PC-9 (cell line): ENCODE results near the gene ANXA6. TPM values are rescaled to one million over a fixed set of nuclear protein-coding genes. Genes with fewer than 3 reads are reported as not detected.

Source experiments
- BruUV-seq: library from RNA; stranded (reverse); fragments of 400-500 nt; replicated peaks from 2 replicates; lab custom pipeline; 2021; lab: Mats Ljungman, UMichigan
- CTCF ChIA-PET: fragments of 300-600 bp; sonication (Branson Sonifier 250); formaldehyde crosslinking; loops from one replicate; lab custom pipeline; 2022; ENCODE audit warnings: antibody characterized with exemption; lab: Charles Lee
- POLR2A ChIA-PET: fragments of 300-600 bp; sonication (Branson Sonifier 250); formaldehyde crosslinking; loops from one replicate; lab custom pipeline; 2022; ENCODE audit warnings: antibody characterized with exemption; ENCODE audit not compliant: unreplicated experiment; lab: Charles Lee
- DNase-seq, 2 experiments: peaks; one replicate each; pipeline versions ENCODE4 v3.0.0 to v3.0.0-alpha.2; 2015 to 2022; ENCODE audit warnings: mixed read lengths in 1 of 2
- H2AFZ ChIP-seq: fragments of 200-600 bp; sonication (generic); 2 replicates; pipeline ENCODE4 v1.8.1; 2017; ENCODE audit warnings: antibody characterized with exemption
- H3F3A ChIP-seq: fragments of 200-600 bp; sonication (generic); 2 replicates; pipeline ENCODE4 v1.8.1; 2017; ENCODE audit warnings: antibody characterized with exemption, mild to moderate bottlenecking, low read depth; ENCODE audit not compliant: insufficient read depth
- H3K27ac ChIP-seq: fragments of 200-600 bp; sonication (generic); 2 replicates; pipeline ENCODE4 v1.6.1; 2016; ENCODE audit warnings: mixed run types
- H3K27me3 ChIP-seq: fragments of 200-600 bp; sonication (generic); 2 replicates; pipeline ENCODE4 v1.6.1; 2016; ENCODE audit warnings: low read depth, mixed run types; ENCODE audit not compliant: insufficient read depth
- H3K36me3 ChIP-seq: fragments of 200-600 bp; sonication (generic); 2 replicates; pipeline ENCODE4 v1.6.1; 2016; ENCODE audit warnings: low read depth, mixed run types
- H3K4me1 ChIP-seq: fragments of 200-600 bp; sonication (generic); replicated peaks from 2 replicates; pipeline ENCODE4 v1.6.1; 2016; ENCODE audit warnings: mixed run types; ENCODE audit not compliant: insufficient read depth
- H3K4me2 ChIP-seq: fragments of 200-600 bp; sonication (generic); 2 replicates; pipeline ENCODE4 v1.6.1; 2017; ENCODE audit warnings: mixed run types
- H3K4me3 ChIP-seq: fragments of 200-600 bp; sonication (generic); 2 replicates; pipeline ENCODE4 v1.6.1; 2016; ENCODE audit warnings: mixed run types
- H3K79me2 ChIP-seq: fragments of 200-600 bp; sonication (generic); 2 replicates; pipeline ENCODE4 v1.6.1; 2017; ENCODE audit warnings: low read depth, mixed run types
- H3K9me2 ChIP-seq: fragments of 200-600 bp; sonication (generic); 2 replicates; pipeline ENCODE4 v1.8.1; 2017; ENCODE audit warnings: mild to moderate bottlenecking; ENCODE audit not compliant: insufficient read depth
- H3K9me3 ChIP-seq: fragments of 200-600 bp; sonication (generic); 2 replicates; pipeline ENCODE4 v1.8.1; 2016; ENCODE audit warnings: low read depth; ENCODE audit not compliant: insufficient read depth
- H4K20me1 ChIP-seq: fragments of 200-600 bp; sonication (generic); 2 replicates; pipeline ENCODE4 v1.8.1; 2017; ENCODE audit not compliant: insufficient read depth
- CTCF ChIP-seq: fragments of 200-600 bp; sonication (generic); conservative IDR thresholded peaks from 2 replicates; pipeline ENCODE4 v1.6.1; 2017; ENCODE audit warnings: mixed run types, antibody characterized with exemption, mild to moderate bottlenecking, moderate library complexity
- EZH2 ChIP-seq: fragments of 200-600 bp; sonication (generic); IDR thresholded peaks from 2 replicates; pipeline ENCODE4 v1.8.0; 2017; ENCODE audit warnings: antibody characterized with exemption, low read depth
- intact Hi-C: fragments of 100-400 bp; cut with micrococcal nuclease; formaldehyde crosslinking; loops from one replicate; pipeline ENCODE4 v1.10.0; 2022; ENCODE audit not compliant: unreplicated experiment
- total RNA-seq: library from RNA; stranded (reverse); gene quantifications from 2 replicates; pipeline ENCODE4 v1.2.3, GENCODE V29; 2021

ANXA6 gene
- total RNA-seq, 1 experiment from 2014 or later: 22.4 TPM

- BruUV-seq: no TSS peak
- Histone ChIP-seq H3K27me3 (no peaks in the 10 kb centered on the region), H3K4me3 (no peak overlapping the region), H3K9me3 (no peaks in the 10 kb centered on the region), H2AFZ (no peak overlapping the region), H3K79me2 (no peaks in the 10 kb centered on the region), H3K27ac (no peak overlapping the region), H3K4me1 (no peaks in the 10 kb centered on the region), H3K36me3 (no peaks in the 10 kb centered on the region), H4K20me1 (no peaks in the 10 kb centered on the region), H3F3A (no peaks in the 10 kb centered on the region), H3K4me2 (no peak overlapping the region), H3K9me2 (no peaks in the 10 kb centered on the region)
- TF ChIP-seq EZH2: no peak
- TF ChIP-seq CTCF: no peak
- no peak for DNase-seq
- POLR2A ChIA-PET: interaction anchor here (0.6 kb wide), 1 partner anchor 9 kb away, joined by 3 read pairs; no protein-coding TSS in a partner anchor
- intact Hi-C loops: no loop called here
- CTCF ChIA-PET: no interaction called here
Measured at GRCh38 chr5:151144922-151145321, 12.7 kb downstream of the ANXA6 start.

GRCh38 chr5:151144275-151144674 lies 13.3 kb downstream of the ANXA6 start:
- BruUV-seq: no TSS peak
- Histone ChIP-seq H3K4me2 (no peak overlapping the region), H3K36me3 (no peaks in the 10 kb centered on the region), H3F3A (no peaks in the 10 kb centered on the region), H3K79me2 (no peaks in the 10 kb centered on the region), H3K4me1 (no peaks in the 10 kb centered on the region), H2AFZ (no peak overlapping the region), H4K20me1 (no peaks in the 10 kb centered on the region), H3K9me2 (no peaks in the 10 kb centered on the region), H3K9me3 (no peaks in the 10 kb centered on the region), H3K27ac (no peak overlapping the region), H3K27me3 (no peaks in the 10 kb centered on the region), H3K4me3 (no peak overlapping the region)
- DNase-seq: no peak
- POLR2A ChIA-PET: no interaction called here
- TF ChIP-seq EZH2: no peak
- no peak for TF ChIP-seq CTCF
- CTCF ChIA-PET: no interaction called here
- intact Hi-C loops: no loop called here

- Histone ChIP-seq H4K20me1 (no peaks in the 10 kb centered on the region), H3F3A (no peaks in the 10 kb centered on the region), H2AFZ (no peak overlapping the region), H3K79me2 (no peaks in the 10 kb centered on the region), H3K27ac (no peak overlapping the region), H3K9me3 (no peaks in the 10 kb centered on the region), H3K27me3 (no peaks in the 10 kb centered on the region), H3K4me3 (no peak overlapping the region), H3K9me2 (no peaks in the 10 kb centered on the region), H3K4me2 (no peak overlapping the region), H3K36me3 (no peaks in the 10 kb centered on the region), H3K4me1 (no peaks in the 10 kb centered on the region)
- no TSS peak for BruUV-seq
- TF ChIP-seq EZH2: no peak
- TF ChIP-seq CTCF: no peak
- POLR2A ChIA-PET: no interaction called here
- CTCF ChIA-PET: no interaction called here
- intact Hi-C loops: no loop called here
- no peak for DNase-seq
Measured at GRCh38 chr5:151143645-151144044, 13.9 kb downstream of the ANXA6 start.
